ENCODE results near the gene FHOD1. TPM values are rescaled to one million over a fixed set of nuclear protein-coding genes. Genes with fewer than 3 reads are reported as not detected.

The FHOD1 gene
- total and polyA plus RNA-seq, 2 of the 13 experiments (the other 11 are each of a cell fraction or from before 2014, with no cell fraction given): 20.0 to 20.8 TPM

DNA sequence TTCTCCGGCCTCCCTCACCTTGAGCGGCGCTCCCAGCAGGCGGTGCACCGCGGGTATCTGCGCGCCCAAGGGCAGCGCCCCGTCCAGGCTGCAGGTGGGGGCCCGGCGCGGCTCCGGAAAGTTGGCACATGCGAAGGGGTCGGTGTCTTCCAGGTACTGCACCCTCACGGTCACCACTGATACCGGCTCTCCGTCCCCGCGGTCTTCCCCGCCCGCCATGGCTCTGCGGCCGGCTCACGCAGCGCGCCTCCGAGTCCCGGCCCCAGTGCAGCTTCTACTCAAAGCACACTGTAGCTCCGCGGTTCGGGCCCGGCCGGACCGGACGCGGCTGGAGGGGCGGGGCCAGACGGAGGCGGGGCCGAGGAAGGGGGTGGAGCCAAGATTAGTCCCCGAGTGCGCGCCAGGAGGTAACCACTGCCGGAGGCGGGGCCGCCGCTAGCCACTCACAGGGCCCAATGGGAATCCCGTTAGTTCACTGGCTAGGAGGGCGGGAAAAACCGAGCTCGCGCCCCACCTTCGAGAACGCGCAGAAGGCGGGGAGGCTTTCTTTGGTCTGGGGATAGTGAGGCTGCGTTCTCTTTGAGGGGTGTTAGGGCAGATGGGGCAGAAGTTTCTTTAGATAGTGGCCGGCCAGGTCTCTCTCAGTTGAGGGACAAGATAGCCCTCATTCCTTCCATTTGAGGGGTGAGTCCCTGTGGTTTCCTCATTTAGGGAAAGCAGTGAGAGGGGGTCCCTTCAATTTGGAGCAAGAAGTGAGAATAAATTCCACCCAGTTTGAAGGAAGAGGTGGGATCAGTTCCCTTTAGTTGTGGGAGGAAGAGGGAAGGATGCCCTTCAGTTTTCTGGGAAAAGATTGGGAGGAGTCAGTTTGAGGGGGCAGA lies at the start of gene FHOD1 (continued):
- TF ChIP-seq CREM (IDR thresholded peaks at IDR 0.05) (no peak), CREM (CRISPR knock-in tag; IDR thresholded peaks at IDR 0.05) (no peak), ZKSCAN1 (IDR thresholded peaks at IDR 0.05; ENCODE audit: low read length) (no peak), SCMH1 (CRISPR knock-in tag; IDR thresholded peaks at IDR 0.05; ENCODE audit: borderline replicate concordance) (no peak), ZNF503 (CRISPR knock-in tag; IDR thresholded peaks at IDR 0.05) (peak; percentile 50; the same call in 1 of the 2 replicates), KLF12 (CRISPR knock-in tag; IDR thresholded peaks at IDR 0.05; ENCODE audit: borderline replicate concordance) (no peak; the same call in 1 of the 2 replicates), MYC (CRISPR knock-in tag; IDR thresholded peaks at IDR 0.05; ENCODE audit: borderline replicate concordance) (peak; percentile 68), ZFP90 (CRISPR knock-in tag; IDR thresholded peaks at IDR 0.05; ENCODE audit: borderline replicate concordance) (peak; percentile 19)

DNA sequence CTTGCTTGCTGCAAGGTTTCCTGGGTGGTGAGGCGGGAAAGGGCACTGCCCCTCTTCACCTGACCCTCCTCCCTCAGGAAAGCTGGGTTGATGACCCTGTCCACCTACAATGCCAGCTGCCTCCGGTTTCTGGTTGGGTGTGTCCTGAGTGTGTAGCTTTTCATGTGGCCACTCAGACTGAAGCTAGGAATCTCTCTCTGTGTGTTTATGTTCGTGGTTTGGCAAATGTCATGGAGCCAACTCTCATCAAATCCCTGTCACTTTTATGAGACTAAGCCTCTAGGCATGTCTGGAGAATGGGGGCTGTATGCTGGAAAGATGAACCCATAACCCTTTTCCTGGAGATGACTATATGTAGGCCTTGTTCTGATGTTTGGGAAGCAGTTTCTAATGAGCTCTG lies 49.1 kb upstream of the FHOD1 start:
- no TSS peak for BruUV-seq (replicated peaks)
- H3K4me2 ChIP-seq (ENCODE audit: low read depth, low read length): no peak overlapping the region
- no peak for FAIRE-seq
- TF ChIP-seq GTF2F1 (IDR thresholded peaks at IDR 0.05; ENCODE audit: low read length) (no peak), ZNF430 (CRISPR knock-in tag; IDR thresholded peaks at IDR 0.05) (no peak), ZBTB26 (CRISPR knock-in tag; IDR thresholded peaks at IDR 0.05; ENCODE audit: borderline replicate concordance) (no peak), HNRNPH1 (optimal IDR thresholded peaks at IDR 0.05; ENCODE audit: low read depth, low read length) (no peak), JUND (CRISPR knock-in tag; IDR thresholded peaks at IDR 0.05) (no peak), FOXC1 (CRISPR knock-in tag; IDR thresholded peaks at IDR 0.05; ENCODE audit: borderline replicate concordance) (no peak)
- TF ChIP-seq, protein P1, sequence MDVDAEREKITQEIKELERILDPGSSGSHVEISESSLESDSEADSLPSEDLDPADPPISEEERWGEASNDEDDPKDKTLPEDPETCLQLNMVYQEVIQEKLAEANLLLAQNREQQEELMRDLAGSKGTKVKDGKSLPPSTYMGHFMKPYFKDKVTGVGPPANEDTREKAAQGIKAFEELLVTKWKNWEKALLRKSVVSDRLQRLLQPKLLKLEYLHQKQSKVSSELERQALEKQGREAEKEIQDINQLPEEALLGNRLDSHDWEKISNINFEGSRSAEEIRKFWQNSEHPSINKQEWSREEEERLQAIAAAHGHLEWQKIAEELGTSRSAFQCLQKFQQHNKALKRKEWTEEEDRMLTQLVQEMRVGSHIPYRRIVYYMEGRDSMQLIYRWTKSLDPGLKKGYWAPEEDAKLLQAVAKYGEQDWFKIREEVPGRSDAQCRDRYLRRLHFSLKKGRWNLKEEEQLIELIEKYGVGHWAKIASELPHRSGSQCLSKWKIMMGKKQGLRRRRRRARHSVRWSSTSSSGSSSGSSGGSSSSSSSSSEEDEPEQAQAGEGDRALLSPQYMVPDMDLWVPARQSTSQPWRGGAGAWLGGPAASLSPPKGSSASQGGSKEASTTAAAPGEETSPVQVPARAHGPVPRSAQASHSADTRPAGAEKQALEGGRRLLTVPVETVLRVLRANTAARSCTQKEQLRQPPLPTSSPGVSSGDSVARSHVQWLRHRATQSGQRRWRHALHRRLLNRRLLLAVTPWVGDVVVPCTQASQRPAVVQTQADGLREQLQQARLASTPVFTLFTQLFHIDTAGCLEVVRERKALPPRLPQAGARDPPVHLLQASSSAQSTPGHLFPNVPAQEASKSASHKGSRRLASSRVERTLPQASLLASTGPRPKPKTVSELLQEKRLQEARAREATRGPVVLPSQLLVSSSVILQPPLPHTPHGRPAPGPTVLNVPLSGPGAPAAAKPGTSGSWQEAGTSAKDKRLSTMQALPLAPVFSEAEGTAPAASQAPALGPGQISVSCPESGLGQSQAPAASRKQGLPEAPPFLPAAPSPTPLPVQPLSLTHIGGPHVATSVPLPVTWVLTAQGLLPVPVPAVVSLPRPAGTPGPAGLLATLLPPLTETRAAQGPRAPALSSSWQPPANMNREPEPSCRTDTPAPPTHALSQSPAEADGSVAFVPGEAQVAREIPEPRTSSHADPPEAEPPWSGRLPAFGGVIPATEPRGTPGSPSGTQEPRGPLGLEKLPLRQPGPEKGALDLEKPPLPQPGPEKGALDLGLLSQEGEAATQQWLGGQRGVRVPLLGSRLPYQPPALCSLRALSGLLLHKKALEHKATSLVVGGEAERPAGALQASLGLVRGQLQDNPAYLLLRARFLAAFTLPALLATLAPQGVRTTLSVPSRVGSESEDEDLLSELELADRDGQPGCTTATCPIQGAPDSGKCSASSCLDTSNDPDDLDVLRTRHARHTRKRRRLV (CRISPR knock-in tag; IDR thresholded peaks at IDR 0.05): no peak

More for the DNA sequence above, 49.1 kb upstream of the FHOD1 start:
- Histone ChIP-seq H3K27me3 (ENCODE audit: control insufficient read depth in 1 of 2, insufficient read depth in 2 of 2, low read length in 2 of 2) (peaks cover 2 to 55% of the 10 kb centered on the region in 2 experiments; a peak in 4 of 5 replicates), H4K20me1 (ENCODE audit: insufficient read depth, low read length) (no peaks in the 10 kb centered on the region), H3K79me2 (ENCODE audit: insufficient read depth, low read length) (no peaks in the 10 kb centered on the region), H3K9me3 (ENCODE audit: low read length) (no peaks in the 10 kb centered on the region), H3K27ac (ENCODE audit: extremely low read length, insufficient read depth, low read length) (no peak overlapping the region), H2AFZ (ENCODE audit: low read length) (no peak overlapping the region), H3K4me3 (replicated peaks in 1 of 3; ENCODE audit: insufficient read depth in 1 of 3, low read depth in 2 of 3, low read length in 3 of 3) (no peak overlapping the region), H3K4me1 (ENCODE audit: insufficient read depth, low read length) (no peaks in the 10 kb centered on the region), H3K36me3 (replicated peaks in 1 of 2; ENCODE audit: control insufficient read depth in 1 of 2, insufficient read depth in 2 of 2, low read length in 2 of 2) (no peaks in the 10 kb centered on the region), H3K9ac (ENCODE audit: insufficient read depth, low read depth, low read length) (no peak overlapping the region)
- CTCF ChIA-PET (ENCODE audit: low intra/inter-chr PET ratio, low total read pairs): no interaction called here
- intact Hi-C loops (cut with micrococcal nuclease; ENCODE audit: unreplicated experiment) (no loop called here), in situ Hi-C loops (cut with HindIII; ENCODE audit: extremely low pct_ligation_motif_present, low pct_unique_long_range_greater_than_20kb) (no loop called here)
- no peak for DNase-seq (ENCODE audit: low spot score)
- WGBS (ENCODE audit: low lambda C conversion rate): 3% methylated on average over 3 of the region's 3 CpGs
- ATAC-seq: no peak
- POLR2A ChIA-PET: no interaction called here
